Left cardiac atrium (tissue), 4 donors: ENCODE measurements around the gene CENPS. TPM values are rescaled to one million over a fixed set of nuclear protein-coding genes. Genes with fewer than 3 reads are reported as not detected.

Source experiments
- ATAC-seq, 2 donors: fragments of 200-7000 bp; cut with Tn5 transposase; one replicate each; pipeline ENCODE4 v1.9.1; 2020; ENCODE audit warnings: mild to moderate bottlenecking in 2 of 2, moderate library complexity in 2 of 2
- DNase-seq: peaks from one replicate; pipeline ENCODE4 v3.0.0-alpha.2; 2020
- intact Hi-C, 2 donors: fragments of 100-400 bp; cut with DNase I; formaldehyde crosslinking; loops; one replicate each; pipeline versions ENCODE4 v1.14.1 to v1.15.1; 2022 to 2023
- total RNA-seq, 2 donors: library from RNA; stranded (reverse); fragmentation: NEBNext Ultra II Directional; extraction: Animal tissue kit (Norgen Biotek cat#: 25700); gene quantifications; one replicate each; pipeline ENCODE4 v1.2.1, GENCODE V29; 2021
- donor health status: DM: no; HTN: yes; CAD: no.
- donor health status: DM: no; HTN: yes; CAD: no; lungs with severe emphysema.
- donor health status: DM: yes; HTN: yes; CAD: no.
- donor health status: Dilated cardiomyopathy.

The CENPS gene
- total RNA-seq, 2 donors from 2014 or later: 4.1 to 5.0 TPM

DNA sequence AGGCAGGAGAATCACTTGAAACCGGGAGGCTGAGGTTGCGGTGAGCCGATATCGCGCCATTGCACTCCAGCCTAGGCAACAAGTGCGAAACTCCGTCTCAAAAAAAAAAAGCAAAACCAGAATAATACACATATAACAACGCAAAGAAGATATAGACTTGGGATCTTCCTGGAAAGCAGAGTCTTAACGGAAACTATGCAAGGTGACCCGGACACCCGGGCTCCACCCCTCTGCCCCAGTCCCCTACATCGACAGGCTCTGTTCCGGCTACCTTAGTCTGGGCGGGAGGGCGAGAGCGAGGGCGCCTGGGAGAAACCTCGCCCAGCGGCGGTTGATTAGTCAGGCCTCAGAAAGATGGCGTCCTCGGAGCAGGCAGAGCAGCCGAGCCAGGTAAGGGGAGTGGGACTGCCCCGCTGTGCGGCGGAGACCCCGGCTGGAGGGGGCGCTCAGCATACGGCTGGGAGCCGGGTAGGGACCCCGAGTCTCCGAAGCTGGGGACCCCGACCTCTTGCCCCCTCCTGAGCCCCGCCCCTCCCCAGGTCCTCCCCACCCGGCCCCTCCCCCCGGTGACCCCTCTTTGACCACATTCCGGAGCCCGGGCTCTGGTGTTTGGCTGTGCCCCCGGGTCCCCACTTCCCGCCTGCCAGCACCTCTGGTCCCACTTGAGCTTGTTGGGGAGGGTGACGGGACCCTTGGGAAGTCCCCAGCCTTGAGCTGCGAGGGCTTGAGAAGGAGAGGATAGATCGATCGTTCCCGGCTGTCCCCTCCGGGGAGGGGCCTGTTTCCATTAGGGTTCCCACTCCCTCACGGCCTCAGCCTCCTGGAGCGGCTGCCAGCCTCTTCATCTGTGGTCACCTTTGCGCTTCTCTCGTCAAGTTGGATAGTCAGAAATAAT lies 44.6 kb downstream of the CENPS start, which contains the start of gene PEX14:
Gene PEX14 (plus strand): TSS at position 338 of the 895 bp plus-strand sequence. CDS start 17 bp downstream, at position 355.
- ATAC-seq: peak; percentile 90 to 94
- intact Hi-C loops: no loop called here
- peak; percentile 90 for DNase-seq

DNA sequence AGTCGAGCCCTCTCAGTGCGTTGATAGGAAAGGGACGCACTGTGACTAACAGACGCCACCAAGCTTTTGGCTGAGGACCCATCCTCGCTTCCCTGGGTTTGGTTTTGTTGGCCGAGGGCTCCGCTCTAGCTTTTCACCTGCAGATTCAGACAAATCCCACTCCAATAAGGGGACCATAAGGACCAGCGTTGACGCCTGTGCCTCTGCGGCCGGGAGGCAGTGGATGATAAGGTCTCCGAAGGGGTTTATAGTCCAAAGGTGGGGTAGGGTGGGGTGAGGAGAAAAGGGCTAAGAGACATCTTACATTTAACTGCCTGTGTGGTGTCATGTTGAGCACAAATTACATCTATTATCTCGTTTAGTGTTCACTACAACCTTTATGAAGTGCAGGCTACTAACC lies 45.3 kb downstream of the CENPS start:
- intact Hi-C loops: no loop called here
- no peak for ATAC-seq
- DNase-seq: no peak

GRCh38 chr1:10479296-10479695 lies 49.1 kb downstream of the CENPS start:
- no peak for DNase-seq
- ATAC-seq: no peak
- intact Hi-C loops: no loop called here

DNA sequence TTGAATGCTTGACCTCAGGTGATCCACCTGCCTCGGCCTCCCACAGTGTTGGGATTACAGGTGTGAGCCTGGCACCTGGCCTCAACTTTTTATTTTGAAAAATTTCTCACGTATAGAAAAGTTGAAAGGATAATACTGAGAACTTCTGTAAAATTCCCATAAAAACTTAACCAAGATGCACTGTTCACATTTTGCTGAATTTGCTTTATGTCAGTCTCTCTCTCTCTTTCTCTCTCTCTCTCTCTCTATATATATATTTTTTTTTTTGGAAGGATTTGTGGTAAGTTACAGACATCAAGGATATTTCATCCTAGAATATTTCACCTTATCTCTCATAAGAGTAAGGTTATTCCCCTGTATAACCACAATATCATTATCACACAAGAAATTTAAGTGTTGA lies 50.4 kb downstream of the CENPS start:
- no peak for DNase-seq
- no peak for ATAC-seq
- intact Hi-C loops: no loop called here

- ATAC-seq (peak; percentile 46 to 78), DNase-seq (no peak)
- intact Hi-C loops: no loop called here
These were observed 54.3 kb downstream of the CENPS start for GRCh38 chr1:10484521-10484920.

GRCh38 chr1:10489291-10490055 lies 59.2 kb downstream of the CENPS start:
- intact Hi-C loops: loop anchor here in 1 of 2 donors (10.0 kb wide), 1 partner anchor 115 kb away; no protein-coding TSS in a partner anchor
- no peak for ATAC-seq
- no peak for DNase-seq

- DNase-seq (no peak), ATAC-seq (no peak)
- intact Hi-C loops: loop anchor here in 1 of 2 donors (10.0 kb wide), 1 partner anchor 116 kb away; no protein-coding TSS in a partner anchor
These were observed 60.2 kb downstream of the CENPS start for GRCh38 chr1:10490286-10490970.

Other genes with a start within 250 kb of the CENPS start
- 10 to 100 TPM; 46.1 to 54.2 TPM for gene KIF1B, start 219.9 kb upstream of the CENPS start, total RNA-seq
- gene PGD, start 31.4 kb upstream of the CENPS start, total RNA-seq: 10 to 100 TPM; 58.8 to 65.5 TPM
- not detected for gene CORT, start 19.6 kb downstream of the CENPS start, total RNA-seq
- gene DFFA, start 42.1 kb downstream of the CENPS start, total RNA-seq: 10 to 100 TPM; 26.1 to 28.3 TPM
- gene PEX14, start 44.5 kb downstream of the CENPS start, total RNA-seq: 10 to 100 TPM; 17.6 to 24.7 TPM